GM06990 (cell line): Measurements from ENCODE around the gene NUDT12.

ENCODE experiments used
- DNase-seq: peaks from one replicate; pipeline ENCODE4 v3.0.0-alpha.2; 2011; ENCODE audit not compliant: insufficient read length; ENCODE audit errors: extremely low read depth
- H3K27me3 ChIP-seq: replicated peaks from 2 replicates; pipeline ENCODE4 v1.6.0; 2011; ENCODE audit warnings: low read length; ENCODE audit not compliant: control insufficient read depth, insufficient read depth
- H3K36me3 ChIP-seq: 2 replicates; pipeline ENCODE4 v1.5.1; 2011; ENCODE audit warnings: low read length; ENCODE audit not compliant: control insufficient read depth, insufficient read depth
- H3K4me3 ChIP-seq: replicated peaks from 2 replicates; pipeline ENCODE4 v1.5.1; 2011; ENCODE audit warnings: low read depth, mild to moderate bottlenecking, control low read depth, low read length
- CTCF ChIP-seq: IDR thresholded peaks from 2 replicates; pipeline ENCODE4 v1.5.1; 2011; ENCODE audit warnings: low read length, control low read depth, mild to moderate bottlenecking, inconsistent platforms; ENCODE audit not compliant: insufficient read depth, poor library complexity, severe bottlenecking

NUDT12 gene

GRCh38 chr5:103523319-103523718 lies 39.3 kb downstream of the NUDT12 start:
- H3K36me3 ChIP-seq: no peaks in the 10 kb centered on the region
- no peak for DNase-seq
- H3K4me3 ChIP-seq: no peak overlapping the region
- H3K27me3 ChIP-seq: no peaks in the 10 kb centered on the region
- TF ChIP-seq CTCF: no peak

GRCh38 chr5:103522586-103522985 lies 40.0 kb downstream of the NUDT12 start:
- no peaks in the 10 kb centered on the region for H3K36me3 ChIP-seq
- no peaks in the 10 kb centered on the region for H3K27me3 ChIP-seq
- no peak for TF ChIP-seq CTCF
- H3K4me3 ChIP-seq: no peak overlapping the region
- DNase-seq: no peak

GRCh38 chr5:103519550-103519949 lies 43.0 kb downstream of the NUDT12 start:
- Histone ChIP-seq H3K27me3 (no peaks in the 10 kb centered on the region), H3K36me3 (no peaks in the 10 kb centered on the region), H3K4me3 (no peak overlapping the region)
- TF ChIP-seq CTCF: peak; percentile 20
- no peak for DNase-seq

GRCh38 chr5:103514371-103514770 lies 48.2 kb downstream of the NUDT12 start:
- no peak for TF ChIP-seq CTCF
- Histone ChIP-seq H3K36me3 (no peaks in the 10 kb centered on the region), H3K27me3 (no peaks in the 10 kb centered on the region), H3K4me3 (no peak overlapping the region)
- no peak for DNase-seq

GRCh38 chr5:103513701-103514100 lies 48.9 kb downstream of the NUDT12 start:
- DNase-seq: no peak
- Histone ChIP-seq H3K4me3 (no peak overlapping the region), H3K27me3 (no peaks in the 10 kb centered on the region), H3K36me3 (no peaks in the 10 kb centered on the region)
- no peak for TF ChIP-seq CTCF

- Histone ChIP-seq H3K4me3 (no peak overlapping the region), H3K27me3 (no peaks in the 10 kb centered on the region), H3K36me3 (no peaks in the 10 kb centered on the region)
- no peak for DNase-seq
- TF ChIP-seq CTCF: no peak
Observed at GRCh38 chr5:103512500-103512899, 50.1 kb downstream of the NUDT12 start.
